Activated T-cell treated with anti-CD3 and anti-CD28 coated beads, Interleukin-2, amount 50 U/mL, for 1 hour (primary cell): ENCODE measurements around the gene CGRRF1.

Experiments
- DNase-seq: peaks from one replicate; pipeline ENCODE4 v3.0.0-alpha.2; 2020

CGRRF1 gene

GRCh38 chr14:54580933-54581332, 71.2 kb downstream of the CGRRF1 start:
- DNase-seq = no peak

- no peak for DNase-seq
Measured at GRCh38 chr14:54582334-54582733, 72.6 kb downstream of the CGRRF1 start.

GRCh38 chr14:54584097-54584496, 74.4 kb downstream of the CGRRF1 start:
- DNase-seq = no peak

DNA sequence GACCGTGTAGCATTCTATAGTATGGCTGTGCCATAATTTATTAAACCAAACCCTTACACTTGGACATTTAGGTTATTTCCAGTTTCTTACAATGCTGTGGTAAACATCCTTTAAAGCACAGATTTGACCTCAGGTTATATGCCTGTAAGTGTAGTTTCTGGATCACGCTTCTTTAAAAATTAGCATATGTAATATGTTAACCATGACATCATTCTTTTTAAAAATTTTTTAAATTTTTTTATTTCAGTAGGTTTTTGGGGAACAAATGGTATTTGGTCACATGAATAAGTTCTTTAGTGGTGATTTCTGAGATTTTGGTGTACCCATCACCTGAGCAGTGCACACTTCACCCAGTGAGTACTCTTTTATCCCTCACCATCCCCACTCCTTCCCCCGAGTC, 75.5 kb downstream of the CGRRF1 start:
- no peak for DNase-seq
